ENCODE results near the gene PCGF1.
"Not testable (repeated sequence)": the region's sequence is repeated elsewhere in the genome, so short reads cannot be mapped to it uniquely, and the experiment has no call there.

Gene PCGF1

GRCh38 chr2:74461187-74462053, 46.1 kb downstream of the PCGF1 start:
- TF ChIP-seq EZH2phosphoT487 (IDR thresholded peaks at IDR 0.05; ENCODE audit: borderline replicate concordance, low read length) (no peak), CTCF (IDR thresholded peaks at IDR 0.05; ENCODE audit: low read depth, low read length, poor library complexity, severe bottlenecking) (peak; percentile 54)
- H3K27me3 ChIP-seq (ENCODE audit: control insufficient read depth, low read length) = no peaks in the 10 kb centered on the region
- H3K4me2 ChIP-seq (ENCODE audit: low read length) = no peak overlapping the region
- H3K4me3 ChIP-seq (ENCODE audit: low read length) = no peak overlapping the region
- H3K27ac ChIP-seq (ENCODE audit: low read depth, low read length) = no peak overlapping the region
- H3K4me1 ChIP-seq (ENCODE audit: control insufficient read depth, low read length) = peaks cover 22% of the 10 kb centered on the region
- H3K9me3 ChIP-seq (ENCODE audit: control insufficient read depth, insufficient read depth, low read length) = no peaks in the 10 kb centered on the region
- H3F3A ChIP-seq (ENCODE audit: control insufficient read depth, insufficient read depth) = peaks cover 9% of the 10 kb centered on the region; the same call in 1 of the 2 replicates
- no peaks in the 10 kb centered on the region for H4K20me1 ChIP-seq (ENCODE audit: control insufficient read depth, insufficient read depth, low read depth, low read length)
- no peaks in the 10 kb centered on the region for H3K9me2 ChIP-seq (replicated peaks; ENCODE audit: control insufficient read depth, low read length)
- peaks cover 38% of the 10 kb centered on the region for H3K36me3 ChIP-seq (ENCODE audit: control insufficient read depth, low read length)
- H3K79me2 ChIP-seq (ENCODE audit: control insufficient read depth, low read length) = peaks cover 43% of the 10 kb centered on the region

DNA sequence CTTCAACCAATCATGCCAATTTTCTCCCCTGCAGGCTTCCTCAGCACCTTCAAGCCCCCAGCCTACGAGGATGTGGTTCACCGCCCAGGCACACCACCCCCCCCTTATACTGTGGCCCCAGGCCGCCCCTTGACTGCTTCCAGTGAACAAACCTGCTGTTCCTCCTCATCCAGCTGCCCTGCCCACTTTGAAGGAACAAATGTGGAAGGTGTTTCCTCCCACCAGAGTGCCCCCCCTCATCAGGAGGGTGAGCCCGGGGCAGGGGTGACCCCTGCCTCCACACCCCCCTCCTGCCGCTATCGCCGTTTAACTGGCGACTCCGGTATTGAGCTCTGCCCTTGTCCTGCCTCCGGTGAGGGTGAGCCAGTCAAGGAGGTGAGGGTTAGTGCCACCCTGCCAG, 47.3 kb downstream of the PCGF1 start:
- H3K9me2 ChIP-seq (replicated peaks; ENCODE audit: control insufficient read depth, low read length); H3K4me2 ChIP-seq (ENCODE audit: low read length): not testable (repeated sequence)
- peaks cover 43% of the 10 kb centered on the region for H3K79me2 ChIP-seq (ENCODE audit: control insufficient read depth, low read length)

GRCh38 chr2:74459503-74460118, 47.9 kb downstream of the PCGF1 start:
- not testable (repeated sequence) for H3K9me2 ChIP-seq (replicated peaks; ENCODE audit: control insufficient read depth, low read length); H3K27ac ChIP-seq (ENCODE audit: low read depth, low read length); H3K9me3 ChIP-seq (ENCODE audit: control insufficient read depth, insufficient read depth, low read length); H3K27me3 ChIP-seq (ENCODE audit: control insufficient read depth, low read length); H4K20me1 ChIP-seq (ENCODE audit: control insufficient read depth, insufficient read depth, low read depth, low read length)
- Histone ChIP-seq H3F3A (ENCODE audit: control insufficient read depth, insufficient read depth) (peaks cover 12% of the 10 kb centered on the region; the same call in 1 of the 2 replicates), H3K79me2 (ENCODE audit: control insufficient read depth, low read length) (peaks cover 40% of the 10 kb centered on the region), H3K4me1 (ENCODE audit: control insufficient read depth, low read length) (peaks cover 26% of the 10 kb centered on the region), H3K36me3 (ENCODE audit: control insufficient read depth, low read length) (peaks cover 39% of the 10 kb centered on the region), H3K4me2 (ENCODE audit: low read length) (peak overlapping the region; percentile 88), H3K4me3 (ENCODE audit: low read length) (peak overlapping the region; percentile 81)

More for the DNA sequence above, 47.3 kb downstream of the PCGF1 start:
- H3K9me3 ChIP-seq (ENCODE audit: control insufficient read depth, insufficient read depth, low read length); H3K27ac ChIP-seq (ENCODE audit: low read depth, low read length); H4K20me1 ChIP-seq (ENCODE audit: control insufficient read depth, insufficient read depth, low read depth, low read length); H3K4me3 ChIP-seq (ENCODE audit: low read length); H3K27me3 ChIP-seq (ENCODE audit: control insufficient read depth, low read length): not testable (repeated sequence)
- Histone ChIP-seq H3F3A (ENCODE audit: control insufficient read depth, insufficient read depth) (peaks cover 12% of the 10 kb centered on the region; the same call in 1 of the 2 replicates), H3K4me1 (ENCODE audit: control insufficient read depth, low read length) (peaks cover 26% of the 10 kb centered on the region), H3K36me3 (ENCODE audit: control insufficient read depth, low read length) (peaks cover 42% of the 10 kb centered on the region)

GRCh38 chr2:74458938-74459363, 48.5 kb downstream of the PCGF1 start:
- Histone ChIP-seq H3K27me3 (ENCODE audit: control insufficient read depth, low read length) (no peaks in the 10 kb centered on the region), H3K9me3 (ENCODE audit: control insufficient read depth, insufficient read depth, low read length) (no peaks in the 10 kb centered on the region), H3K36me3 (ENCODE audit: control insufficient read depth, low read length) (peaks cover 37% of the 10 kb centered on the region), H3F3A (ENCODE audit: control insufficient read depth, insufficient read depth) (peaks cover 12% of the 10 kb centered on the region; the same call in 1 of the 2 replicates), H3K9me2 (replicated peaks; ENCODE audit: control insufficient read depth, low read length) (no peaks in the 10 kb centered on the region), H3K79me2 (ENCODE audit: control insufficient read depth, low read length) (peaks cover 33% of the 10 kb centered on the region), H3K4me3 (ENCODE audit: low read length) (peak overlapping the region; percentile 81), H4K20me1 (ENCODE audit: control insufficient read depth, insufficient read depth, low read depth, low read length) (no peaks in the 10 kb centered on the region), H3K27ac (ENCODE audit: low read depth, low read length) (no peak overlapping the region), H3K4me2 (ENCODE audit: low read length) (peak overlapping the region; percentile 88), H3K4me1 (ENCODE audit: control insufficient read depth, low read length) (peaks cover 26% of the 10 kb centered on the region)
- TF ChIP-seq EZH2phosphoT487 (IDR thresholded peaks at IDR 0.05; ENCODE audit: borderline replicate concordance, low read length) (no peak), CTCF (IDR thresholded peaks at IDR 0.05; ENCODE audit: low read depth, low read length, poor library complexity, severe bottlenecking) (no peak)
